ENCODE data around the gene BDKRB2. TPM values are rescaled to one million over a fixed set of nuclear protein-coding genes. Genes with fewer than 3 reads are reported as not detected.

The BDKRB2 gene
- total RNA-seq, 1 donor from 2014 or later = 3.2 TPM

GRCh38 chr14:96247031-96247430 lies 42.4 kb downstream of the BDKRB2 start:
- FAIRE-seq = no peak
- no peak for DNase-seq (ENCODE audit: low read depth)
- Histone ChIP-seq H3K36me3 (ENCODE audit: control insufficient read depth, insufficient read depth, low read length) (no peaks in the 10 kb centered on the region), H3K27me3 (ENCODE audit: control insufficient read depth, insufficient read depth, low read length) (no peaks in the 10 kb centered on the region), H3K4me3 (ENCODE audit: low read depth, low read length) (no peak overlapping the region)
- TF ChIP-seq CTCF (IDR thresholded peaks at IDR 0.05; ENCODE audit: insufficient read depth, low read length, severe bottlenecking) = no peak

GRCh38 chr14:96249029-96249428 lies 44.4 kb downstream of the BDKRB2 start:
- TF ChIP-seq CTCF (IDR thresholded peaks at IDR 0.05; ENCODE audit: insufficient read depth, low read length, severe bottlenecking) = no peak
- H3K4me3 ChIP-seq (ENCODE audit: low read depth, low read length) = no peak overlapping the region
- no peaks in the 10 kb centered on the region for H3K36me3 ChIP-seq (ENCODE audit: control insufficient read depth, insufficient read depth, low read length)
- FAIRE-seq (no peak), DNase-seq (ENCODE audit: low read depth) (peak; percentile 66)
- H3K27me3 ChIP-seq (ENCODE audit: control insufficient read depth, insufficient read depth, low read length) = no peaks in the 10 kb centered on the region

GRCh38 chr14:96250485-96250884 lies 45.8 kb downstream of the BDKRB2 start:
- no peak for TF ChIP-seq CTCF (IDR thresholded peaks at IDR 0.05; ENCODE audit: insufficient read depth, low read length, severe bottlenecking)
- no peak for DNase-seq (ENCODE audit: low read depth)
- Histone ChIP-seq H3K36me3 (ENCODE audit: control insufficient read depth, insufficient read depth, low read length) (no peaks in the 10 kb centered on the region), H3K4me3 (ENCODE audit: low read depth, low read length) (no peak overlapping the region), H3K27me3 (ENCODE audit: control insufficient read depth, insufficient read depth, low read length) (no peaks in the 10 kb centered on the region)
- FAIRE-seq = no peak

- no peak overlapping the region for H3K4me3 ChIP-seq (ENCODE audit: low read depth, low read length)
- no peaks in the 10 kb centered on the region for H3K36me3 ChIP-seq (ENCODE audit: control insufficient read depth, insufficient read depth, low read length)
- H3K27me3 ChIP-seq (ENCODE audit: control insufficient read depth, insufficient read depth, low read length) = no peaks in the 10 kb centered on the region
- no peak for DNase-seq (ENCODE audit: low read depth)
- FAIRE-seq = no peak
- no peak for TF ChIP-seq CTCF (IDR thresholded peaks at IDR 0.05; ENCODE audit: insufficient read depth, low read length, severe bottlenecking)
Measured at GRCh38 chr14:96251656-96252155, 47.1 kb downstream of the BDKRB2 start.

- FAIRE-seq = no peak
- no peak for TF ChIP-seq CTCF (IDR thresholded peaks at IDR 0.05; ENCODE audit: insufficient read depth, low read length, severe bottlenecking)
- H3K27me3 ChIP-seq (ENCODE audit: control insufficient read depth, insufficient read depth, low read length) = no peaks in the 10 kb centered on the region
- H3K4me3 ChIP-seq (ENCODE audit: low read depth, low read length) = no peak overlapping the region
- DNase-seq (ENCODE audit: low read depth) = no peak
- no peaks in the 10 kb centered on the region for H3K36me3 ChIP-seq (ENCODE audit: control insufficient read depth, insufficient read depth, low read length)
Measured at GRCh38 chr14:96252323-96252998, 47.8 kb downstream of the BDKRB2 start.
